ENCODE data around the gene EML4. TPM values are rescaled to one million over a fixed set of nuclear protein-coding genes. Genes with fewer than 3 reads are reported as not detected.

EML4 gene
- total RNA-seq, 1 experiment from 2014 or later = 31.2 TPM

DNA sequence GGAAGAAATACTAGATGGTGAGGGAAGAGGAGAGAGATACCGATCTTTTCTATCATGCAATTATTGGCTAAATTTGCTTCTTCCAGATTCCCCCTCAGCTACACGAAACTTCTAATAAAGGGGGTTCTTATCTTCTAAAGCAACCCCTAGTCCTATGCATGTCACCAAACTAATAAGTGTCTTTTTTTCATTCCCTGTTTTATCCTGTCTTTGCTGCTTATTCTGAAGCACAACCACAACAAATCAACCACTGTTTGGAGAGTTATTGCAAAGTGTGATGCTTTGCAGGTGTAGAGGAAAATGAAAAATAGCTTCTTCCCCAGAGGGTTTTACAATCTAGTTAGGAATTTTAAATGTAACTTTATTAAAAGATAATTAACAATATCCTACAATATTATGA is 60.8 kb downstream of the EML4 start:
- Mint-ChIP-seq H3K36me3 (ENCODE audit: insufficient read depth, unreplicated experiment) (peaks cover 5% of the 10 kb centered on the region), H3K4me3 (ENCODE audit: unreplicated experiment) (no peak overlapping the region), H3K9me3 (ENCODE audit: unreplicated experiment) (no peaks in the 10 kb centered on the region), H3K4me1 (ENCODE audit: insufficient read depth, unreplicated experiment) (no peaks in the 10 kb centered on the region), H3K27ac (ENCODE audit: low read depth, unreplicated experiment) (no peak overlapping the region), H3K27me3 (ENCODE audit: insufficient read depth, unreplicated experiment) (no peaks in the 10 kb centered on the region)
- intact Hi-C loops (cut with micrococcal nuclease) = no loop called here
- BruUV-seq (replicated peaks) = no TSS peak
- CTCF ChIA-PET = interaction anchor here (0.6 to 2.9 kb wide), 6 partner anchors 8 to 465 kb away, joined by 3 to 14 read pairs (median 4); no protein-coding TSS in a partner anchor
- POLR2A ChIA-PET = no interaction called here
- no peak for DNase-seq (ENCODE audit: unreplicated experiment)
- TF ChIP-seq, protein P1, sequence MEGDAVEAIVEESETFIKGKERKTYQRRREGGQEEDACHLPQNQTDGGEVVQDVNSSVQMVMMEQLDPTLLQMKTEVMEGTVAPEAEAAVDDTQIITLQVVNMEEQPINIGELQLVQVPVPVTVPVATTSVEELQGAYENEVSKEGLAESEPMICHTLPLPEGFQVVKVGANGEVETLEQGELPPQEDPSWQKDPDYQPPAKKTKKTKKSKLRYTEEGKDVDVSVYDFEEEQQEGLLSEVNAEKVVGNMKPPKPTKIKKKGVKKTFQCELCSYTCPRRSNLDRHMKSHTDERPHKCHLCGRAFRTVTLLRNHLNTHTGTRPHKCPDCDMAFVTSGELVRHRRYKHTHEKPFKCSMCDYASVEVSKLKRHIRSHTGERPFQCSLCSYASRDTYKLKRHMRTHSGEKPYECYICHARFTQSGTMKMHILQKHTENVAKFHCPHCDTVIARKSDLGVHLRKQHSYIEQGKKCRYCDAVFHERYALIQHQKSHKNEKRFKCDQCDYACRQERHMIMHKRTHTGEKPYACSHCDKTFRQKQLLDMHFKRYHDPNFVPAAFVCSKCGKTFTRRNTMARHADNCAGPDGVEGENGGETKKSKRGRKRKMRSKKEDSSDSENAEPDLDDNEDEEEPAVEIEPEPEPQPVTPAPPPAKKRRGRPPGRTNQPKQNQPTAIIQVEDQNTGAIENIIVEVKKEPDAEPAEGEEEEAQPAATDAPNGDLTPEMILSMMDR (IDR thresholded peaks at IDR 0.05; ENCODE audit: unreplicated experiment) = no peak

DNA sequence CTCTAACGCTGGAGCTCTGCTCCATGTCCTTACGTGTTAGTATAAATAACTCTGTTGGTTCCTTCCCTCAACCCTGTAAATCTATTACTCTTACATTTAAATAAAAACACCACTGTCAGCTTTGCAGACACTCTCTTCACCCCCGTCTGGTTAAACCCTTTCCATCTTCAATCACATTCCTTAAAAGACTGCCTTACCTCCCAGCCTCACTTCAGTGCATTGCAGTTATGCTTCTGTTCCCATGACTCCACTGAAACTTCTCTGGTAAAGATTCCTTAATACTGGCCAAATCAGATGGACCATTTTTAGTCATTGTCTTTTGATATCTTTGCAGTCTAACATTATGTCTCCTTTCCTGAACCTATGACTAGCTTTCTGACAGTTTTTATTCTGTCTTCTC is 61.7 kb downstream of the EML4 start:
- H3K27me3 Mint-ChIP-seq (ENCODE audit: insufficient read depth, unreplicated experiment) = no peaks in the 10 kb centered on the region
- ChIA-PET POLR2A (no interaction called here), CTCF (interaction anchor here (0.6 to 2.9 kb wide), 5 partner anchors 9 to 360 kb away, joined by 3 to 14 read pairs (median 5); no protein-coding TSS in a partner anchor)
- H3K4me1 Mint-ChIP-seq (ENCODE audit: insufficient read depth, unreplicated experiment) = no peaks in the 10 kb centered on the region
- H3K9me3 Mint-ChIP-seq (ENCODE audit: unreplicated experiment) = no peaks in the 10 kb centered on the region
- H3K36me3 Mint-ChIP-seq (ENCODE audit: insufficient read depth, unreplicated experiment) = peaks cover 5% of the 10 kb centered on the region
- intact Hi-C loops (cut with micrococcal nuclease) = no loop called here
- no TSS peak for BruUV-seq (replicated peaks)
- DNase-seq (ENCODE audit: unreplicated experiment) = no peak
- no peak overlapping the region for H3K27ac Mint-ChIP-seq (ENCODE audit: low read depth, unreplicated experiment)
- TF ChIP-seq, protein P1 (IDR thresholded peaks at IDR 0.05; ENCODE audit: unreplicated experiment) = no peak
- no peak overlapping the region for H3K4me3 Mint-ChIP-seq (ENCODE audit: unreplicated experiment)

DNA sequence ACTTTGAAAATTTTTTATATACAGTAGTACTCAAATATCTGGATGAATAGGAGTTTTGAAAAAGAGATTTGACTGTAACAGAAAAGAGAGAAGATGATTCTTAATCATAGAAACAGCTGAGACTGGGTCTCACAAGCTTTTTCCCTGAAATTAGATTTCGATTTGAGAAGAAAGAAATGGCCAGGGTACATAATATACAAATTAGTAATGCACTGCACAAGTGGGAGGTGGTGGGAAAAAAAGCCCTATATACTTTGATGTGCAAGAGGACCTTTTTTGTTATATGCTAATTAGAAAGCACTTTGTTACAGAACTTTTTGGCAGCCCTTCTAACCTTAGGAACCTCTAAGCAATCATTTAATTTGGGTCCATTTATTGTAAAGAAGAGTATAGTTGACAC is 62.9 kb downstream of the EML4 start:
- no peak for DNase-seq (ENCODE audit: unreplicated experiment)
- TF ChIP-seq, protein P1 (IDR thresholded peaks at IDR 0.05; ENCODE audit: unreplicated experiment) = no peak
- no peaks in the 10 kb centered on the region for H3K27me3 Mint-ChIP-seq (ENCODE audit: insufficient read depth, unreplicated experiment)
- intact Hi-C loops (cut with micrococcal nuclease) = no loop called here
- no TSS peak for BruUV-seq (replicated peaks)
- no peak overlapping the region for H3K27ac Mint-ChIP-seq (ENCODE audit: low read depth, unreplicated experiment)
- H3K36me3 Mint-ChIP-seq (ENCODE audit: insufficient read depth, unreplicated experiment) = peaks cover 5% of the 10 kb centered on the region
- ChIA-PET POLR2A (no interaction called here), CTCF (interaction anchor here (0.6 to 2.9 kb wide), 5 partner anchors 8 to 140 kb away, joined by 3 to 14 read pairs (median 3); no protein-coding TSS in a partner anchor)
- H3K9me3 Mint-ChIP-seq (ENCODE audit: unreplicated experiment) = no peaks in the 10 kb centered on the region
- H3K4me3 Mint-ChIP-seq (ENCODE audit: unreplicated experiment) = no peak overlapping the region
- H3K4me1 Mint-ChIP-seq (ENCODE audit: insufficient read depth, unreplicated experiment) = no peaks in the 10 kb centered on the region

DNA sequence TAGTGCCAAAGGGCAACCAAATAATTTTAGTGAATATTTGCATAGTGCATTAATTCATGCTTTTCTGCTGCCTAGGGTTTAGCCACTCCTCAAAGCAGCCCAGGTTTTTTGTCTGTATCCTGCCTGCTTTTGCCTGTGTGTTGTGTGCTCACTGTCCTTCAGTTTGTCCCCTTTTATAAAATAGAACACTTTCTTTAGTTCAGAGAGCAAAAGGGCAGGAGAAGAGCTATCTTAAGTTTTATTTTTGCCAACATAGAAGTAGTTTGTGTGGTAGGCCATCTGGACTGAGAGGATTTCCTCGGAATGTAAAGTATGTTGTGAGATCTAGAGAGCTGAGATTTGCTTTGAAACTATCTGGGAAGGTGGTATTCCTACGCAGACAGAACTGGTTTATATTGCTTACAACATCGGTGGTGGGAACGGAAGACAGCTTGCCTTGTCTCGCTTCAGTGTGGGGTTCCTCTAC is 64.9 kb downstream of the EML4 start:
- POLR2A ChIA-PET = interaction anchor here (1.3 kb wide), 1 partner anchor 11 kb away, joined by 5 read pairs; no protein-coding TSS in a partner anchor
- Mint-ChIP-seq H3K4me3 (ENCODE audit: unreplicated experiment) (no peak overlapping the region), H3K27ac (ENCODE audit: low read depth, unreplicated experiment) (no peak overlapping the region), H3K9me3 (ENCODE audit: unreplicated experiment) (no peaks in the 10 kb centered on the region), H3K36me3 (ENCODE audit: insufficient read depth, unreplicated experiment) (peaks cover 5% of the 10 kb centered on the region), H3K4me1 (ENCODE audit: insufficient read depth, unreplicated experiment) (no peaks in the 10 kb centered on the region), H3K27me3 (ENCODE audit: insufficient read depth, unreplicated experiment) (no peaks in the 10 kb centered on the region)
- no TSS peak for BruUV-seq (replicated peaks)
- no peak for DNase-seq (ENCODE audit: unreplicated experiment)
- CTCF ChIA-PET = interaction anchor here (0.5 to 1.6 kb wide), 4 partner anchors 95 to 366 kb away, joined by 3 to 8 read pairs (median 4); no protein-coding TSS in a partner anchor
- intact Hi-C loops (cut with micrococcal nuclease) = no loop called here
- TF ChIP-seq, protein P1 (IDR thresholded peaks at IDR 0.05; ENCODE audit: unreplicated experiment) = no peak

Measured in MCF 10A (cell line).